ENCODE data around the gene SERPINB8.

Gene SERPINB8

DNA sequence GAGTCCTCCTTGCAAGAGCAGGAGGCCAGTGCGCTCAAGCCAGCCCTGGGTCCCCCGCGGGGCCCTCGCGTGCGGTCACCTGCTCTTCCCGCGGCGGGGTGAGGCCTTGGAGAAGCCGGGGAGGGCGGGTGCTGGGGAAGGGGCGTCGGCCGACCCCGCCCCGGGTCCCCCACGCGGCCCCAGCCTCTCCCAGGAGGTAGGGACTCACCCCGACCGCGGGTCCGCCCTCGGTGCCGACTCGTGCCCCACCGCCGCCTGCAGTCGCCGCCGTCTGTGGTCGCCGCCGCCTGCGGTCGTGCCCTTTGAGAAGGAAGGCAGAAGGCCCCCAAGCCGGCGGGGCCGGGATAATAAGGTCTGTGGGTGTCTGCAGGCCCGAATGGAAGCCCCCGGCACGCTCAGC is 32.7 kb downstream of the SERPINB8 start:
- Histone ChIP-seq H3K9me3 (ENCODE audit: control insufficient read depth, low read length) (no peaks in the 10 kb centered on the region), H3K36me3 (ENCODE audit: control insufficient read depth, insufficient read depth, low read length) (no peaks in the 10 kb centered on the region), H3K4me1 (ENCODE audit: control insufficient read depth, insufficient read depth, low read length) (no peaks in the 10 kb centered on the region), H3K27ac (ENCODE audit: insufficient read depth, low read depth, low read length, poor library complexity, severe bottlenecking) (no peak overlapping the region), H3K4me3 (ENCODE audit: insufficient read depth, low read depth, low read length) (no peak overlapping the region), H3K27me3 (ENCODE audit: control insufficient read depth, insufficient read depth, low read length, poor library complexity, severe bottlenecking) (no peaks in the 10 kb centered on the region)
- 94 to 95% methylated on average over 41 of the region's 41 CpGs for WGBS, 2 experiments

DNA sequence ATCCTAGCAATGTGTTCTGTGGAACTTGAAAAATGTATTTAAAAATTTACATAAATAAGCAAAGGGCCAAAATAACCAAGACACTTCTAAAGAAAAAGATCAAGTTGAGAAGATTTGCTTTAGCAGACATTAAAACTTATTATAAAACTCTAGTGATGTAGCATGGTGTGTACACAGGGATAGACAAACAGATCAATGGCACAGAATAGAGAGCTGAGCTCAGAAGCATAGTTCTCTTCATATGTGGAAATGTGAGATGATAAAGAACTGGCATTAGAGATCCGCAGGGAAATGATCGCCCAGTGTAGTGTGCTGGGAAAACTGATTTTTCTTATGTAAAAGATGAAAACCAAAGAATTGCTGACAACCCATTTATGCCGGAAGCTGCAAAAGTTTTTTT is 39.4 kb downstream of the SERPINB8 start:
- Histone ChIP-seq H3K36me3 (ENCODE audit: control insufficient read depth, insufficient read depth, low read length) (no peaks in the 10 kb centered on the region), H3K27me3 (ENCODE audit: control insufficient read depth, insufficient read depth, low read length, poor library complexity, severe bottlenecking) (no peaks in the 10 kb centered on the region), H3K4me1 (ENCODE audit: control insufficient read depth, insufficient read depth, low read length) (no peaks in the 10 kb centered on the region), H3K4me3 (ENCODE audit: insufficient read depth, low read depth, low read length) (no peak overlapping the region), H3K9me3 (ENCODE audit: control insufficient read depth, low read length) (no peaks in the 10 kb centered on the region), H3K27ac (ENCODE audit: insufficient read depth, low read depth, low read length, poor library complexity, severe bottlenecking) (no peak overlapping the region)
- WGBS, 2 experiments, result 95 to 96% methylated on average over 3 of the region's 3 CpGs

- H3K9me3 ChIP-seq (ENCODE audit: control insufficient read depth, low read length), result no peaks in the 10 kb centered on the region
- 91 to 92% methylated on average over 2 of the region's 2 CpGs for WGBS, 2 experiments
- no peaks in the 10 kb centered on the region for H3K4me1 ChIP-seq (ENCODE audit: control insufficient read depth, insufficient read depth, low read length)
- no peaks in the 10 kb centered on the region for H3K36me3 ChIP-seq (ENCODE audit: control insufficient read depth, insufficient read depth, low read length)
- H3K27ac ChIP-seq (ENCODE audit: insufficient read depth, low read depth, low read length, poor library complexity, severe bottlenecking), result no peak overlapping the region
- H3K27me3 ChIP-seq (ENCODE audit: control insufficient read depth, insufficient read depth, low read length, poor library complexity, severe bottlenecking), result no peaks in the 10 kb centered on the region
- H3K4me3 ChIP-seq (ENCODE audit: insufficient read depth, low read depth, low read length), result no peak overlapping the region
Observed at GRCh38 chr18:64011513-64011912, 41.6 kb downstream of the SERPINB8 start.

- 0% methylated on average over 1 of the region's 1 CpG; no CpG with 5 or more reads in 1 of the 2 experiments for WGBS, 2 experiments
- Histone ChIP-seq H3K9me3 (ENCODE audit: control insufficient read depth, low read length) (no peaks in the 10 kb centered on the region), H3K36me3 (ENCODE audit: control insufficient read depth, insufficient read depth, low read length) (no peaks in the 10 kb centered on the region), H3K27ac (ENCODE audit: insufficient read depth, low read depth, low read length, poor library complexity, severe bottlenecking) (no peak overlapping the region), H3K4me1 (ENCODE audit: control insufficient read depth, insufficient read depth, low read length) (no peaks in the 10 kb centered on the region), H3K27me3 (ENCODE audit: control insufficient read depth, insufficient read depth, low read length, poor library complexity, severe bottlenecking) (no peaks in the 10 kb centered on the region), H3K4me3 (ENCODE audit: insufficient read depth, low read depth, low read length) (no peak overlapping the region)
Observed at GRCh38 chr18:64017870-64018269, 48.0 kb downstream of the SERPINB8 start.

- Histone ChIP-seq H3K4me1 (ENCODE audit: control insufficient read depth, insufficient read depth, low read length) (no peaks in the 10 kb centered on the region), H3K27ac (ENCODE audit: insufficient read depth, low read depth, low read length, poor library complexity, severe bottlenecking) (no peak overlapping the region), H3K4me3 (ENCODE audit: insufficient read depth, low read depth, low read length) (no peak overlapping the region), H3K36me3 (ENCODE audit: control insufficient read depth, insufficient read depth, low read length) (no peaks in the 10 kb centered on the region), H3K27me3 (ENCODE audit: control insufficient read depth, insufficient read depth, low read length, poor library complexity, severe bottlenecking) (no peaks in the 10 kb centered on the region), H3K9me3 (ENCODE audit: control insufficient read depth, low read length) (no peaks in the 10 kb centered on the region)
- 81 to 91% methylated on average over 2 to 3 of the region's 3 CpGs for WGBS, 2 experiments
Observed at GRCh38 chr18:64019922-64020756, 50.3 kb downstream of the SERPINB8 start.

DNA sequence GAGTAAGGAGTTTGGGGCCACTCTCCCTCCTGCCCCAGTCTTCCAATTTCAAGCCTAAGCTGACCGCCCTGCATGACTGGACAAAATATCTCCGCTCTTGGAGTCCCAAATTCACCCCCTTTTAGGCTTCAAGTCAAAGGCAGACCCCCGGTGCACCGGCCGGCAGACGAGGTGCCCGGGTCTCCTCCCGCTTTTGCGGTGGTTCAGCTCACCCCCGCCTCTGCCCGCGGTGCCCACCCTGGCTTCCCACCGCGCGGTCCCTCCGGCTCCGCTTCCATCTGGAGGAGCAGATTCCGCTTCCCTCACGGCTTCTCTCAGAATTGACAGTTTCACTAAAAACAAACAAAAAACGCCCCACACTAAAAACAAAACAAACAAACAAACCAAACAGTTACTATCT is 56.5 kb downstream of the SERPINB8 start:
- H3K4me1 ChIP-seq (ENCODE audit: control insufficient read depth, insufficient read depth, low read length), result no peaks in the 10 kb centered on the region
- no peaks in the 10 kb centered on the region for H3K27me3 ChIP-seq (ENCODE audit: control insufficient read depth, insufficient read depth, low read length, poor library complexity, severe bottlenecking)
- no peak overlapping the region for H3K27ac ChIP-seq (ENCODE audit: insufficient read depth, low read depth, low read length, poor library complexity, severe bottlenecking)
- H3K36me3 ChIP-seq (ENCODE audit: control insufficient read depth, insufficient read depth, low read length), result no peaks in the 10 kb centered on the region
- H3K9me3 ChIP-seq (ENCODE audit: control insufficient read depth, low read length), result no peaks in the 10 kb centered on the region
- H3K4me3 ChIP-seq (ENCODE audit: insufficient read depth, low read depth, low read length), result no peak overlapping the region
- WGBS, 2 experiments, result 89 to 95% methylated on average over 19 to 20 of the region's 20 CpGs

GRCh38 chr18:64027931-64028695 is 58.2 kb downstream of the SERPINB8 start:
- no peaks in the 10 kb centered on the region for H3K27me3 ChIP-seq (ENCODE audit: control insufficient read depth, insufficient read depth, low read length, poor library complexity, severe bottlenecking)
- WGBS, 2 experiments, result 86 to 93% methylated on average over 3 to 4 of the region's 4 CpGs

DNA sequence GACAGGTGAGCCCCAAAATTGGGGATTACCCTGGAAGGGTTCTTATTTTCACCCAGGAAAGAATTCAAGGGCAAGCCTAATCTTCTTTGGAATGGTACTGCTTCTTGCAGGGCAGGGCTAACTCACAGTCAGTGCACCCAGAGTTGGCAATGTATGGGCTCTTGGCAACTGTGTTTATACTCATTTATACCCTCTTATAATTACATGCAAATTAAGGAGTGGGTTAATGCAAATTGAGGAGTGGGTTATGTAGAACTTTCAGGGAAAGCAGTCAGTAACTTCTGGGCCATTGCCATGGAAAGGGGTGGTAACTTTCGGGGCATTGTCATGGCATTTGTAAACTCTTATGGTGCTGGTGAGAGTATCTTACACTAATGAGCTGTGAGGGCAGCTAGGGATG is 59.2 kb downstream of the SERPINB8 start:
- WGBS, 2 experiments, result 88 to 94% methylated on average over 1 of the region's 1 CpG

More at GRCh38 chr18:64027931-64028695, 58.2 kb downstream of the SERPINB8 start:
- Histone ChIP-seq H3K9me3 (ENCODE audit: control insufficient read depth, low read length) (no peaks in the 10 kb centered on the region), H3K4me3 (ENCODE audit: insufficient read depth, low read depth, low read length) (no peak overlapping the region), H3K27ac (ENCODE audit: insufficient read depth, low read depth, low read length, poor library complexity, severe bottlenecking) (no peak overlapping the region), H3K4me1 (ENCODE audit: control insufficient read depth, insufficient read depth, low read length) (peaks cover 6% of the 10 kb centered on the region), H3K36me3 (ENCODE audit: control insufficient read depth, insufficient read depth, low read length) (no peaks in the 10 kb centered on the region)

GRCh38 chr18:64031411-64031810 is 61.5 kb downstream of the SERPINB8 start:
- Histone ChIP-seq H3K4me1 (ENCODE audit: control insufficient read depth, insufficient read depth, low read length) (peaks cover 6% of the 10 kb centered on the region), H3K9me3 (ENCODE audit: control insufficient read depth, low read length) (no peaks in the 10 kb centered on the region), H3K27ac (ENCODE audit: insufficient read depth, low read depth, low read length, poor library complexity, severe bottlenecking) (no peak overlapping the region), H3K36me3 (ENCODE audit: control insufficient read depth, insufficient read depth, low read length) (no peaks in the 10 kb centered on the region), H3K27me3 (ENCODE audit: control insufficient read depth, insufficient read depth, low read length, poor library complexity, severe bottlenecking) (no peaks in the 10 kb centered on the region), H3K4me3 (ENCODE audit: insufficient read depth, low read depth, low read length) (no peak overlapping the region)
- WGBS, 2 experiments, result 89 to 95% methylated on average over 2 of the region's 3 CpGs

More for the DNA sequence above, 59.2 kb downstream of the SERPINB8 start:
- Histone ChIP-seq H3K36me3 (ENCODE audit: control insufficient read depth, insufficient read depth, low read length) (no peaks in the 10 kb centered on the region), H3K4me3 (ENCODE audit: insufficient read depth, low read depth, low read length) (no peak overlapping the region), H3K4me1 (ENCODE audit: control insufficient read depth, insufficient read depth, low read length) (peaks cover 6% of the 10 kb centered on the region), H3K9me3 (ENCODE audit: control insufficient read depth, low read length) (no peaks in the 10 kb centered on the region), H3K27me3 (ENCODE audit: control insufficient read depth, insufficient read depth, low read length, poor library complexity, severe bottlenecking) (no peaks in the 10 kb centered on the region), H3K27ac (ENCODE audit: insufficient read depth, low read depth, low read length, poor library complexity, severe bottlenecking) (no peak overlapping the region)

DNA sequence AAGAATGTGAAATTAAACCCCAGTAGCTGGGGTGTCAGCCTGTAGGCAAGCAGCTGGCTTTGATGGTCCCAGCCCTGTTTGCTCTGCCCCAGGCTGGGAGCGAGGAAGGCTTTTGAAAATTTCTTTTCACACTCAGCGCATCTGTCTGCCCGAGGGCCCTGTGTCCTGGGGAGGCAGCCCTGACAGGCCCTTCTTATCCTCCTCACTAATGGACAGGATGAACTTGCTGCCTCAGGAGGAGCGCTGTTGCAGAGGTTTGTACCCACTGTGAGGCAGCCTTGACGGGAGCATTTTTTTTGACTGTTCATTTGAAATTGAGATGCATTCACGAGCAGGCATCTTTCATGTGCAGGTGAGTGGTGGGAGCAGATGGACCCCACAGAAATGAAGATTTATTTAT is 62.4 kb downstream of the SERPINB8 start:
- no peaks in the 10 kb centered on the region for H3K36me3 ChIP-seq (ENCODE audit: control insufficient read depth, insufficient read depth, low read length)
- no peaks in the 10 kb centered on the region for H3K27me3 ChIP-seq (ENCODE audit: control insufficient read depth, insufficient read depth, low read length, poor library complexity, severe bottlenecking)
- H3K9me3 ChIP-seq (ENCODE audit: control insufficient read depth, low read length), result no peaks in the 10 kb centered on the region

More for the DNA sequence above, 62.4 kb downstream of the SERPINB8 start:
- Histone ChIP-seq H3K27ac (ENCODE audit: insufficient read depth, low read depth, low read length, poor library complexity, severe bottlenecking) (no peak overlapping the region), H3K4me1 (ENCODE audit: control insufficient read depth, insufficient read depth, low read length) (peaks cover 6% of the 10 kb centered on the region), H3K4me3 (ENCODE audit: insufficient read depth, low read depth, low read length) (no peak overlapping the region)
- 38 to 48% methylated on average over 6 of the region's 6 CpGs for WGBS, 2 experiments

Measured in ectodermal cell (in vitro differentiated cells).